Measurements from ENCODE around the gene CHRNG.
A peak's percentile ranks its signal among the peaks of the same experiment; 100 is the strongest.

CHRNG gene

GRCh38 chr2:232520489-232520888 is 19.0 kb upstream of the CHRNG start:
- no peak overlapping the region for H3K27ac ChIP-seq

GRCh38 chr2:232521098-232521497 is 18.4 kb upstream of the CHRNG start:
- H3K27ac ChIP-seq = no peak overlapping the region
- TF ChIP-seq ZFX (IDR thresholded peaks at IDR 0.05) (no peak), CTCF (conservative IDR thresholded peaks at IDR 0.05) (no peak)

More at GRCh38 chr2:232520489-232520888, 19.0 kb upstream of the CHRNG start:
- TF ChIP-seq CTCF (conservative IDR thresholded peaks at IDR 0.05) (no peak), ZFX (IDR thresholded peaks at IDR 0.05) (no peak)

GRCh38 chr2:232521959-232522622 is 17.4 kb upstream of the CHRNG start:
- TF ChIP-seq CTCF (conservative IDR thresholded peaks at IDR 0.05) = peak; percentile 90
- no peak for TF ChIP-seq ZFX (IDR thresholded peaks at IDR 0.05)

GRCh38 chr2:232522623-232523401 is 16.7 kb upstream of the CHRNG start:
- TF ChIP-seq CTCF (conservative IDR thresholded peaks at IDR 0.05) (no peak), ZFX (IDR thresholded peaks at IDR 0.05) (no peak)
- H3K27ac ChIP-seq = no peak overlapping the region

More at GRCh38 chr2:232521959-232522622, 17.4 kb upstream of the CHRNG start:
- H3K27ac ChIP-seq = no peak overlapping the region

- H3K27ac ChIP-seq = no peak overlapping the region
- TF ChIP-seq ZFX (IDR thresholded peaks at IDR 0.05) (no peak), CTCF (conservative IDR thresholded peaks at IDR 0.05) (no peak)
Observed at GRCh38 chr2:232523402-232523681, 16.1 kb upstream of the CHRNG start.

GRCh38 chr2:232523682-232524597 is 15.6 kb upstream of the CHRNG start:
- no peak for TF ChIP-seq ZFX (IDR thresholded peaks at IDR 0.05)
- no peak for TF ChIP-seq CTCF (conservative IDR thresholded peaks at IDR 0.05)
- H3K27ac ChIP-seq = no peak overlapping the region
